BLaER1 (cell line): ENCODE data around the gene PFDN6.
A peak's percentile ranks its signal among the peaks of the same experiment; 100 is the strongest.
"Not testable (repeated sequence)": the region's sequence is repeated elsewhere in the genome, so short reads cannot be mapped to it uniquely, and the experiment has no call there.

Source experiments
- H3K27ac ChIP-seq: shearing (Covaris generic); formaldehyde crosslinking; 2 replicates; pipeline ENCODE4 v1.8.1; 2022
- H3K27me3 ChIP-seq: shearing (Covaris generic); formaldehyde crosslinking; 2 replicates; pipeline ENCODE4 v1.8.1; 2022
- H3K36me3 ChIP-seq: shearing (Covaris generic); formaldehyde crosslinking; 2 replicates; pipeline ENCODE4 v1.8.1; 2022
- H3K4me1 ChIP-seq: shearing (Covaris generic); formaldehyde crosslinking; 2 replicates; pipeline ENCODE4 v1.8.1; 2022
- H3K4me2 ChIP-seq: shearing (Covaris generic); formaldehyde crosslinking; 2 replicates; pipeline ENCODE4 v1.8.1; 2022
- H3K4me3 ChIP-seq: shearing (Covaris generic); formaldehyde crosslinking; 2 replicates; pipeline ENCODE4 v1.8.1; 2022
- H3K9ac ChIP-seq: shearing (Covaris generic); formaldehyde crosslinking; 2 replicates; pipeline ENCODE4 v1.8.1; 2022
- H3K9me3 ChIP-seq: shearing (Covaris generic); formaldehyde crosslinking; 2 replicates; pipeline ENCODE4 v1.8.1; 2022
- H4K20me1 ChIP-seq: shearing (Covaris generic); formaldehyde crosslinking; 2 replicates; pipeline ENCODE4 v1.8.1; 2022
- Cebpa-rat ChIP-seq: shearing (Covaris generic); IDR thresholded peaks from 2 replicates; pipeline ENCODE4 v1.8.1; 2022

The PFDN6 gene

DNA sequence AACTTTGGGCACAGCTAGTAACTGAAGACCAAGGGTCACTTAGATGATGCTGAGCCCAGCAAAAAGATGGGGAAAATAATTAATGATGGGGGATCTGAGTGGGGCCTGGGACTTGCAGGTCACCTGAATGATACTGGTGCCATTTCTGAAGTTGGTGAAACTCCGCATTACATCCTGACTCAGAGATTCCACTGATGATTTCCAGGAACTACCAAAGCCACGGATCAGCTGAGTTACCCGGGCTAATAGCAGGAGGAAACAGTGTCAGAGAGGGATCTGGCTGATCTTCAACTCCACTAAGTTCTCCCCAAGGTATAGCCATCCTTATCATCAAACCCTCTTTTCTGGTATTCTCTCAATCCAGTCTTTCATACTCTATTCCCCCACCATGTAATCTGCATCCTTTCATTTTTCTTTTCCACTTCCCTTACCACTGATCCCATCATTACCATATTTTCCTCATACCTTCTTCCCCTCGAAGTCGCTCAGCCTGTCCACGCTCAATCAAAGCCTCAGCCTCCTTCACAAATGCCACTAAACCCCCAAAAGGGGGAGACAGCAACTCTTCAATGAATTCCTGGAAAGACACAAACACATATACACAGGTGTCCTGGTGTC, 37.9 kb upstream of the PFDN6 start:
- Histone ChIP-seq H3K4me2 (no peak overlapping the region), H3K27me3 (no peaks in the 10 kb centered on the region), H3K9ac (no peak overlapping the region), H3K9me3 (no peaks in the 10 kb centered on the region), H4K20me1 (no peaks in the 10 kb centered on the region), H3K4me3 (no peak overlapping the region), H3K27ac (no peak overlapping the region), H3K36me3 (peaks cover 42% of the 10 kb centered on the region), H3K4me1 (peaks cover 20% of the 10 kb centered on the region)
- TF ChIP-seq Cebpa-rat = no peak

DNA sequence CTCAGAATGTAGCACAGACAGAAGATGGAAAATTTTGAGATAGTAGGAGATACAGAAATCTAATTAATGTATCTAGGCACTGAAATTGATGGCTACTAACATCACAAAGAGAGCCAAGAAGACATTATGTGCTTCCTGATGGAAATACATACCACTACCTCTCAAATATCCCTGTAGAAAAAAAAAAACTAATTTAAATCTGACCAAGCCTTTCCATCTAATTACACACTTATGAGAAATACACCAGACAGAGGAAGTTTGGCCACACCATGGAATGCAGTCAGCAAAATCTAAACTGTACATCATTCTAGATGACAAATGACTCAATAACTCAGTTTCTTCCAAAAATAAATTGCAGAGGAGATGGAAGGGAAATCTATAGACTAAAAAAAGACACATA, 36.6 kb upstream of the PFDN6 start:
- no peak for TF ChIP-seq Cebpa-rat
- Histone ChIP-seq H4K20me1 (no peaks in the 10 kb centered on the region), H3K9me3 (no peaks in the 10 kb centered on the region), H3K4me2 (no peak overlapping the region), H3K36me3 (peaks cover 54% of the 10 kb centered on the region), H3K27me3 (no peaks in the 10 kb centered on the region), H3K4me1 (peaks cover 20% of the 10 kb centered on the region), H3K9ac (no peak overlapping the region), H3K27ac (no peak overlapping the region), H3K4me3 (no peak overlapping the region)

DNA sequence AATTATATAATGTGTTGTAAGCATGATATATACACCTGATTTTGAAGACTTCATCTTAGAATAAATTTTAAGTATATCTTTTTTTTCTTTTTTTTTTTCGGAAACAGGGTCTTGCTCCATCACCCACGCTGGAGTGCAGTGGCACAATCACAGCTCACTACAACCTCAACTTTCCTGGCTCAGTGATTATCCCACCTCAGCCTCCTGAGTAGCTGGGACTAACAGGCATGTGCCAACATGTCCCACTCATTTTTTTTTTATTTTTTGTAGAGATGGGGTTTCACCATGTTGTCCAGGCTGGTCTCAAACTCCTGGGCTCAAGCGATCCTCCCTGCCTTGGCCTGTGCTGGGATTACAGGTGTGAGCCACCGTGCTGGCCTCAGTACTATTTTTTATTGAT, 34.8 kb upstream of the PFDN6 start:
- H4K20me1 ChIP-seq = no peaks in the 10 kb centered on the region
- no peak overlapping the region for H3K4me3 ChIP-seq
- no peak for TF ChIP-seq Cebpa-rat
- H3K9me3 ChIP-seq = no peaks in the 10 kb centered on the region
- H3K27ac ChIP-seq = no peak overlapping the region
- H3K4me1 ChIP-seq = peaks cover 20% of the 10 kb centered on the region
- no peak overlapping the region for H3K4me2 ChIP-seq
- H3K36me3 ChIP-seq = peaks cover 70% of the 10 kb centered on the region
- H3K9ac ChIP-seq = no peak overlapping the region
- H3K27me3 ChIP-seq = no peaks in the 10 kb centered on the region

DNA sequence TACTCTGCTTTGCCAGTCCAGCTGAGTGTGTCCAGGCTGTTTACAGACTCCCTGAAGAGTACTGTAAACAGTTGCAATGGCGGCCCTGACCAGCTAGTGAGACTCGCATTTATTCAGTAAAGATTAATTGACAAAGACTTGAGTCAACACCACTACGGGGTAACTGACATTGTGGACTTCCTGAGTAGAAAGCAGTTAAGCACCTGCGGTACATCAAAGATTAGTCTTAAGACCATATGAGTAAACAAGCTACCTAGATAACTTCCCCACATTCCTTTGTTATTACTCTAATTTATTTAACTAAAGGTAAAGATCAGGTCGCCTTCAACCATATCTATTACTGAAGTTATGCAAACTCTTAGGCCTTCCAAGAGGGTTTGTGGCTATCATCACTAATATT, 30.4 kb upstream of the PFDN6 start:
- H3K36me3 ChIP-seq = peaks cover 90% of the 10 kb centered on the region
- H4K20me1 ChIP-seq = 0 out of 2 replicates have a peak, but pooled peaks cover 4% of the 10 kb centered on the region
- H3K27me3 ChIP-seq = no peaks in the 10 kb centered on the region
- no peaks in the 10 kb centered on the region for H3K9me3 ChIP-seq
- H3K9ac ChIP-seq = no peak overlapping the region
- no peak overlapping the region for H3K27ac ChIP-seq
- H3K4me2 ChIP-seq = no peak overlapping the region
- H3K4me3 ChIP-seq = no peak overlapping the region
- TF ChIP-seq Cebpa-rat = no peak
- no peaks in the 10 kb centered on the region for H3K4me1 ChIP-seq

DNA sequence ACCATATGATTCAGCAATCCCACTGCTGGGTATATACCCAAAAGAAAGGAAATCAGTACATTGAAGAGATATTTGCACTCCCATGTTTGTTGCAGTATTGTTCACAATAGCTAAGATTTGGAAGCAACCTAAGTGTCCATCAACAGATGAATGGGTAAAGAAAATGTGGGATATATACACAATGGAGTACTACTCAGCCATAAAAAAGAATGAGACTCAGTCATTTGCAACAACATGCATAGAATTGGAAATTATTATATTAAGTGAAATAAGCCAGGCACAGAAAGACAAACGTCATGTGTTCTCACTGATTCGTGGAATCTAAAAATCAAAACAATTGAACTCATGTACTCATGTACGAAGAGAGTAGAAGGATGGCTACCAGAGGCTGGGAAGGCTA, 26.9 kb upstream of the PFDN6 start:
- H3K4me3 ChIP-seq, H4K20me1 ChIP-seq, H3K27ac ChIP-seq, H3K9me3 ChIP-seq, H3K27me3 ChIP-seq, H3K4me2 ChIP-seq, H3K9ac ChIP-seq, H3K4me1 ChIP-seq: not testable (repeated sequence)
- peaks cover 97% of the 10 kb centered on the region for H3K36me3 ChIP-seq

DNA sequence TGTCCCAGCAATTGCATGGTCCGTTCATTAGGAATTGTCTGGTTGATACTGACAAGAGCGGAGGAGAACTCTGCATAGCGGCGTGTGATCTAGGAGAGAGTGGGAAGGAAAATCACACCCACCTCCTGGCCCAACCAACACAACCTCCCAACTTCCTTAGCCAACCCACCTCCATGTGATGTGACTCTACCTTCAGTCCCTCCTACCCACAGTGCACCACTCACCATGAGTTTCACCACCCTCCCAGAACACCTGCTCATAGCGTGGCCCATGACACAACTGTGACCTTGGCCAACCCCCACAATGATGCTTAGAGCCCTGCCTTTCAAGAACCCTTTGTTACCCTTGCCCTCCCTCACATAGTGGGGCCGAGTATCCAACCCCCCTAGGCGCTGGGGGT, 25.4 kb upstream of the PFDN6 start:
- no peak overlapping the region for H3K4me2 ChIP-seq
- H3K36me3 ChIP-seq = peaks cover 99% of the 10 kb centered on the region
- H4K20me1 ChIP-seq = 0 out of 2 replicates have a peak, but pooled peaks cover 4% of the 10 kb centered on the region
- H3K9me3 ChIP-seq = no peaks in the 10 kb centered on the region
- no peak for TF ChIP-seq Cebpa-rat
- no peak overlapping the region for H3K9ac ChIP-seq
- H3K4me1 ChIP-seq = no peaks in the 10 kb centered on the region
- no peak overlapping the region for H3K27ac ChIP-seq
- no peak overlapping the region for H3K4me3 ChIP-seq
- H3K27me3 ChIP-seq = no peaks in the 10 kb centered on the region

DNA sequence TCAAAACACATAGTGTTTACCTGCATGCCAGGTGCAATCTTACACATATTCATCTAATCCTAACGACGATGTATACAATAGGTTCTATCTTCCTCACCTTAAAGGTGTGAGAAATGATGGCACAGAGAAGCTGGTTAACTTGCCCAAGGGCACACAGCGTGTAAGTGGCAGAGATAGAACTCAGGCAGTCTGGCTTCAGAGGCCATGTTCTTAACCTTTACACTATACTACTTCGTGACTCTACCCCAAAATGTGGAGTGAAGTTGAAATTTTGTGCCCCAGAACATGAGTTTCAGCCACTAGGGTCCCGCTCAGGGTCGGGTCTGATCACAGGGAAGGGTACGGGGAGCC, 18.3 kb upstream of the PFDN6 start:
- H3K4me3 ChIP-seq = peak overlapping the region; percentile 81
- H4K20me1 ChIP-seq = peaks cover 40% of the 10 kb centered on the region
- no peaks in the 10 kb centered on the region for H3K27me3 ChIP-seq
- H3K4me2 ChIP-seq = peak overlapping the region; percentile 69
- H3K9ac ChIP-seq = peak overlapping the region; percentile 98
- peak overlapping the region; percentile 96 for H3K27ac ChIP-seq
- H3K4me1 ChIP-seq = peaks cover 49% of the 10 kb centered on the region
- H3K9me3 ChIP-seq = no peaks in the 10 kb centered on the region
- no peak for TF ChIP-seq Cebpa-rat
- peaks cover 76% of the 10 kb centered on the region for H3K36me3 ChIP-seq

DNA sequence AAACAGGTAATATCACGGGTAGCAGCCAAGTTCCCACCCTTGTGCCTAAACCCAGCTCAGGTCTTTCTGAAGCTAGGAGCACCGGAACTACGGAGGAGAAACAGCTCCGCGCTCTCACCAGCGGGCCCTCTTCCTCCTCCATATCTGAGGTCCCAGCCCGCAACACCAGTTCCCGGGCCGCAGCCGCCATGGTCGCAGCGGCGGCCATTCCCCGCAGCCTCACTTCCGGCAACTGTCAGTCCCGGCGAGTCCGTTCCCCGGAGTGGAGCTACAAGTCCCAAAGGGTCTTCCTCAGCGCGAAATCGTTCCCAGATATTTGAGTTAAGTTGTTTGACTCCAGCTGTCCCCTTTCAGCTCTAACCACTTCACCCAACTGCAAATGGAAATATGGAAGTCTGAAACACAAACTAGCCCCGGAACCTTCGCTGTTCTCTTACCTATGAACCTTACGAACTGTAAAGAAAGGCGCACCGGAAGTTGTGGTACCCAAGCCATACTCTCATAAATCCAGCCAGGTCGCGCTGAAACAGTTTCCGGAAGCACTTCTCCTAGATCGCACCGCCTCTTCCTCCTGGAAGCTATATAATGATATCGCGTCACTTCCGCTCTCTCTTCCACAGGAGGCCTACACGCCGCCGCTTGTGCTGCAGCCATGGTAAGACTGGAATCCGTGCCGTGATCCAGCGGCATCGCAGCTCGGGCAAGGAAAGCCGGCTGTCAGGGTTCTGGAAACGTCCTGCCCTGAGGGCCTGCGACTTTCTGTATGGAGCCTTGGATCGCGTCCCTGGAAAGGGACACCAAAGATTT, 17.7 kb upstream of the PFDN6 start, which contains the start of the genes RPS18 and VPS52:
Gene RPS18, plus strand, starts transcription at position 608 of the 807 bp plus-strand sequence. Its CDS starts 45 bp downstream, at position 653.
Gene VPS52, minus strand, starts transcription at position 409 of the 807 bp plus-strand sequence. Its CDS starts 201 bp downstream, at position 208.
- H3K4me1 ChIP-seq = peaks cover 54% of the 10 kb centered on the region
- H3K9ac ChIP-seq = peak within 1 kb of the TSS; percentile 98
- H3K4me3 ChIP-seq = peak within 1 kb of the TSS; percentile 81
- no peaks in the 10 kb centered on the region for H3K9me3 ChIP-seq
- H3K27ac ChIP-seq = peak within 1 kb of the TSS; percentile 96
- peaks cover 76% of the 10 kb centered on the region for H3K36me3 ChIP-seq
- H3K4me2 ChIP-seq = peak within 1 kb of the TSS; percentile 99
- H4K20me1 ChIP-seq = peaks cover 46% of the 10 kb centered on the region
- H3K27me3 ChIP-seq = no peaks in the 10 kb centered on the region
- TF ChIP-seq Cebpa-rat = no peak

DNA sequence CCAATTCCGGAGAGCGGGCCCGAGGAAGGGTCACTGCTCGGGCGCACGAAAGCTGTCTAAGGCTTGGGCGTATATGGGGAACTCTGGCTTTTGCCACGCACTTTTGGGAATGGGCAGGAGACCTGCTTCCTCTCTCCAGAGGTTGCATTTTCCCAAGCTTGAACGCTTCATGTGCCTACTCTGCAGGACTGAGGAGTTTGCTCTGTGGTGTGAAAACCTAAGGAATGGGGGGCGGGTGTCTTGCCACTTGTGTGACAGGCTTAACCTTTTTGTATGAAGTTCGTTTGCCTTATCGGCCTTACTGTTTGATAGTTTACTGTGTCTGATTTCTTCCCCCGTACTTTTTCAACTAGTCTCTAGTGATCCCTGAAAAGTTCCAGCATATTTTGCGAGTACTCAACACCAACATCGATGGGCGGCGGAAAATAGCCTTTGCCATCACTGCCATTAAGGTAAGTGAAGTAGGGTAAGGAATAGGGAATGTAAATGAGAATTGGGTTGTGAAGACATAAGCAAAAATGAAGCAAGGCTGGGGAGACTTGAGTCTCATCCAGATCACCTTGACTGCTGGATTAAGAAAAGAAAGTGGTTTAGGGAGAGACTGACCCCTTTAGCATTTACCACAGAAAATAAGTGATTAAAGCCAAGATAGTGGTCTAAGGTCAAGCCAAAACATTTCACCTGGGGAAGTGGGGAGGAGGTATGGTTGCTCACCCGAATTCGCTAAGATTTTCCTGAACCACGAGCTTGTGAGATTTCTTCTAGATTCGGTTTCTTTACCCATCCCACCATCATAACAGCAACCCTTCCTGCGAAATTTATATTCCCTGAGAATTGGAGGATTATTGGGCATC, 16.9 kb upstream of the PFDN6 start:
- H3K4me1 ChIP-seq = peaks cover 55% of the 10 kb centered on the region
- TF ChIP-seq Cebpa-rat = no peak

More for the DNA sequence above, 16.9 kb upstream of the PFDN6 start:
- peak overlapping the region; percentile 96 for H3K27ac ChIP-seq
- H4K20me1 ChIP-seq = peaks cover 48% of the 10 kb centered on the region
- peak overlapping the region; percentile 99 for H3K4me2 ChIP-seq
- H3K9me3 ChIP-seq = no peaks in the 10 kb centered on the region
- H3K27me3 ChIP-seq = no peaks in the 10 kb centered on the region
- H3K36me3 ChIP-seq = peaks cover 70% of the 10 kb centered on the region
- peak overlapping the region; percentile 81 for H3K4me3 ChIP-seq
- H3K9ac ChIP-seq = peak overlapping the region; percentile 98
